HG02943 (cell line): ENCODE data around the gene RHEB.

ENCODE experiments used
- ATAC-seq: cut with Tn5 transposase; IDR thresholded peaks from one replicate; pipeline ENCODE4 v1.9.1; 2021; ENCODE audit warnings: mild to moderate bottlenecking, low read depth, moderate library complexity; ENCODE audit not compliant: unreplicated experiment

RHEB gene

GRCh38 chr7:151452680-151453325, 66.9 kb downstream of the RHEB start:
- no peak for ATAC-seq

- ATAC-seq = no peak
Observed at GRCh38 chr7:151451626-151452571, 67.8 kb downstream of the RHEB start.

- no peak for ATAC-seq
Observed at GRCh38 chr7:151451156-151451555, 68.5 kb downstream of the RHEB start.

GRCh38 chr7:151449990-151450389, 69.7 kb downstream of the RHEB start:
- no peak for ATAC-seq

- peak; percentile 81 for ATAC-seq
Observed at GRCh38 chr7:151448261-151449252, 71.1 kb downstream of the RHEB start.

GRCh38 chr7:151447901-151448260, 71.8 kb downstream of the RHEB start:
- ATAC-seq = peak; percentile 12

GRCh38 chr7:151447312-151447711, 72.4 kb downstream of the RHEB start:
- no peak for ATAC-seq

- no peak for ATAC-seq
Observed at GRCh38 chr7:151446412-151446811, 73.3 kb downstream of the RHEB start.

- no peak for ATAC-seq
Observed at GRCh38 chr7:151444632-151445031, 75.1 kb downstream of the RHEB start.

- no peak for ATAC-seq
Observed at GRCh38 chr7:151442776-151443496, 76.8 kb downstream of the RHEB start.

- no peak for ATAC-seq
Observed at GRCh38 chr7:151440799-151441445, 78.8 kb downstream of the RHEB start.

GRCh38 chr7:151439855-151440798, 79.6 kb downstream of the RHEB start, which contains the start of gene CRYGN:
TSS of gene CRYGN (minus strand) at chr7:151440141. CDS start at chr7:151439917, 224 bp downstream.
- ATAC-seq = no peak

GRCh38 chr7:151438864-151439601, 80.7 kb downstream of the RHEB start:
- ATAC-seq = no peak

- ATAC-seq = no peak
Observed at GRCh38 chr7:151437866-151438516, 81.7 kb downstream of the RHEB start.

- ATAC-seq = no peak
Observed at GRCh38 chr7:151437159-151437553, 82.5 kb downstream of the RHEB start.

GRCh38 chr7:151436446-151437158, 83.1 kb downstream of the RHEB start:
- no peak for ATAC-seq
